ENCODE data around the gene GDA.

DNA sequence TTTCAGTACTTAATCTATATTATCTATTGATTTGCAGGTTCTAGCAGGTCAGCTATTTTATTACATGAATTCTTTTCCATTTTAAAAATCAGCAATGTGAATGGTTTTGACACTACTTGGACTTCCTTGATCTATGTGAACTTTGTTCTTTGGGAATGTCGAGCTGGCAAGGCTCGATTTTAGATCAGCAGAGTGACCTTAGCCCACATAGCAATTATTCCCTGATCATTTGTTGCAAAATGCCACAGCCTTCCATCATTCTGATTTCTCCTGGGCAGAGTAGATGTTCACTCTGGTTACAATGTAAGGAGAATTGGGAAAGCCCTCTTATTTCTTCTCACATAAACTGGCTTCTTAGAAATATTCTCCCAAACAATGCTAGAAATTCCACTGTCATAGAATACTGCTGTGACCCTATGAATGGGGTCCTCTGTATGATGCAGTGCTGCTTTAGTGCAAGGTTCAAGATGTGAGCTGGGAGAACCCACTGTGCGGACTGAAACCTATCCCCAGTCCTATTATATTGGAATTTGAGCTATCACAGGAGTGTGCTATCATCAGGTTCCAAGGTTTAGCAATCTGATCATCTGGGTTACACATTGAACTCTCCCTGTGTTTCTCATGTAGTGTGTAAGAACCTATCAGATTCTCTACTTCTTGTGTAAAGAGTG, 15.7 kb upstream of the GDA start:
- TF ChIP-seq, protein P1, sequence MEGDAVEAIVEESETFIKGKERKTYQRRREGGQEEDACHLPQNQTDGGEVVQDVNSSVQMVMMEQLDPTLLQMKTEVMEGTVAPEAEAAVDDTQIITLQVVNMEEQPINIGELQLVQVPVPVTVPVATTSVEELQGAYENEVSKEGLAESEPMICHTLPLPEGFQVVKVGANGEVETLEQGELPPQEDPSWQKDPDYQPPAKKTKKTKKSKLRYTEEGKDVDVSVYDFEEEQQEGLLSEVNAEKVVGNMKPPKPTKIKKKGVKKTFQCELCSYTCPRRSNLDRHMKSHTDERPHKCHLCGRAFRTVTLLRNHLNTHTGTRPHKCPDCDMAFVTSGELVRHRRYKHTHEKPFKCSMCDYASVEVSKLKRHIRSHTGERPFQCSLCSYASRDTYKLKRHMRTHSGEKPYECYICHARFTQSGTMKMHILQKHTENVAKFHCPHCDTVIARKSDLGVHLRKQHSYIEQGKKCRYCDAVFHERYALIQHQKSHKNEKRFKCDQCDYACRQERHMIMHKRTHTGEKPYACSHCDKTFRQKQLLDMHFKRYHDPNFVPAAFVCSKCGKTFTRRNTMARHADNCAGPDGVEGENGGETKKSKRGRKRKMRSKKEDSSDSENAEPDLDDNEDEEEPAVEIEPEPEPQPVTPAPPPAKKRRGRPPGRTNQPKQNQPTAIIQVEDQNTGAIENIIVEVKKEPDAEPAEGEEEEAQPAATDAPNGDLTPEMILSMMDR (IDR thresholded peaks at IDR 0.05) = no peak
- no peak for TF ChIP-seq POLR2A (IDR thresholded peaks at IDR 0.05)

All from esophagus squamous epithelium (tissue), 4 donors.